UCSD-AML1 (cell line): ENCODE results near the gene TTLL11.

Experiments
- DNase-seq: peaks from one replicate; lab custom pipeline; 2025; ENCODE audit not compliant: unreplicated experiment; lab: John Stamatoyannopoulos, UW

The TTLL11 gene

DNA sequence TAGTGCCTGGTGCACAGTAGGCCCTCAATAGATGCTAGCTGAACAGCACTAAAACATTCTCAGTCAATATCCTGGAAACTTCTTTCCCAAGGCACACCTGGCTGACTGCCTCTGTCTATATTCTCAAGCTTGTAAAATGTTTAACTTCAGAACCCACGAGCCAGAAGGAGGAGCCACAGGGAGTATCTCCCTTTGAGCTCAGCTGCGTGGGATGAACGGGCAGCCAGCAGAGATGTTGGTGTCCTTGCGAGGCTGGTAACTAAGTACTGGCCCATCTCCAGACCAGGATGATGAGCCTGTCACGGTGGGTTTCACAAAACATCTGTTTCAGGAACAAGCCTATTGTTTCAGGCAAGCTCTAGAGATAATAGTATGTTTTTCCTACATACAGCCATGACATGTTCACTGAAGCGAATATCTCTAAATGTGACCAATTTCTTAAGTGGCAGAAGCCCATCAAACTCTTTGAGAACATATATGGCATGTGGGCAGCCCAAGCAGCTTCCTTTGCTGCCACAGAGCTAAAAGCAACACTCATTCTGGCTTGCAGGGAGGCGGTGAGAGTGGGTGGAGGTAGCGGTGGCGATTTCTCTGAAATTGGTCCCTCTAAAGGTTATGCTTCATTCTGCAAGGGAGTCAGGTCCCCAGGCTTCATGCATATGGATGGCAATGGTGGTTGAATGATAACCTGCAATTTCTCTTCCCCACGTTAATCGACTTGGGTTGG is 206.2 kb downstream of the TTLL11 start:
- DNase-seq: no peak

DNA sequence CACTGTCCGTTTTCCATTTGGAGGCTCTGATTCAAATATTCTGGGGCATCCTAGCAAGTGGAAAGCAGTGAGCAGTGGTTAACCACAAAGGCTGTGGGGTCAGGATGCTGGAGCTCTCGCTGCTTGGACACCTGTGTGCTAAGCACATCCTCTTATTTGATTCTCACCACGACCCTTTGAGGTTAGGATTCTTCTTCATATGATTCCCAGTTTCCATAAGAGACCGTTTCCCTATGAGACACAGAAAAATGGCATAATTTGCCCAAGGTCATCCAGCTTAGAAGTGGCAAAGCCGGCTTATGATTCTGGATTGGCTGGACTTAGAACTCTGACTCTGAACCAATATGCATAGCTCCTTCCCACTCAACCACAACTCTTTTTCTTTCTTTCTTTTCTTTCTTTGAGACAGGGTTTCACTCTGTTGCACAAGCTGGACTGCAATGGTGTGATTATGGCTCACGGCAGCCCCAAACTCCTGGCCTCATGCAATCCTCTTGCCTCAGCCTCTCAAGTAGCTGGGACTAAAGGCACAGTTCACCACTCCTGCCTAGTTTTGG is 207.7 kb downstream of the TTLL11 start:
- no peak for DNase-seq

DNA sequence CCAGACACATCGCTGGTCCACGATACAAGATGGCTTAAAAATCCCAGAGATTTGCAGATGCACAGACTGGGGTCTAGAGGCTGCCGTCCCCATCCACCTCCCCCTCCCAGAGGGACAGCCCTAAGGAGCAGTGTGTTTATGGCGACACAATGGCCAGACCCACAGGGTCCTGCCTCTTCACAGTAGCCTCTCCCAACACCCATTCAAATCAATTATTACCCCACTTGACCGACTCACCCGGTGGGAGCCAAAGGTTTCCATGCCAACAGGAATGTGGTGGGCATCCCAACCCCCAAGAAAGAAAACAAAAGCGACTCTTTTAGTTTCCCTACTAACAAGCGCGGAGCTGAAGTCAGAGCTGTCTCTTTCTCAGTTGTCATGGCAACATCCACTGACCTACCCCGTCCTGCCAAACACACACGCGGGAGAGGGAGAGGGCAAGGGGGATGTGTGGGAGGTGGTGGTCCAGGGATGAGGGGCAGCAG is 209.0 kb downstream of the TTLL11 start:
- no peak for DNase-seq

DNA sequence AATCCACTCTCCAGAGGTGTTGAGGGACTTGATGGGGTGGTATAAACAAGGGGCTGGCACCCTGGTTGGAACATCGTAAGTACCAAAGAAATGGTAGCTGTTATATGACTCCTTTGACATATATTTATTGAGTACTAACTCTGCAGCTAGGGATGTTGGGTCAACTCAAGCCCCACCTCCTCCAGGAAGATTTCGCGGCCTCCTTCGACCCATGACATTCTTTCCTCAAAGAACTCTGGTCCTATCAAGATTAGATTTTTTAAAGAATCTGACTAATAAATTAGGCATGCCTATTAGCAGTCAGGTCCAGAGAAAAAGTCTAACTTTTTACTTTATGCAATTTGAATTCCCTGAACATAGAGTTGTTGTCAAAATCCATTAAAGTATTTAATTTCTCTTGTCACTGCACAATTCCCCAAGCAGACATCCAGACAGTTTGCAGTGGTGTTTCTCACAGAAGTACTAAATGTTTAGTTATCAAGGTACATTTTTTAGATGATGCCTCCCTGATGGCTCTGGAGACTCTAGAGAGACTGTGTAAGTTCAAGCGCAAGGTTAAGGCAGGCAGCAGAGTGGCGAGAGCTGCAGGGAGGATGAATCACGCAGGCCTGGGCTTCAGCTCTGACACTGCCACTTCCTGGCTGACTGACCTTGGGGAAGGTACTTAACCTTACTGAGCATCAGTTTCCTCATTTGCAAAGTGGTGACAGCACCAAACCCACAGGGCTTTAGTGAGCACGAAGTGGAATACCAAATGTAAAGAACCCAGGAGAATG is 209.6 kb downstream of the TTLL11 start:
- no peak for DNase-seq

DNA sequence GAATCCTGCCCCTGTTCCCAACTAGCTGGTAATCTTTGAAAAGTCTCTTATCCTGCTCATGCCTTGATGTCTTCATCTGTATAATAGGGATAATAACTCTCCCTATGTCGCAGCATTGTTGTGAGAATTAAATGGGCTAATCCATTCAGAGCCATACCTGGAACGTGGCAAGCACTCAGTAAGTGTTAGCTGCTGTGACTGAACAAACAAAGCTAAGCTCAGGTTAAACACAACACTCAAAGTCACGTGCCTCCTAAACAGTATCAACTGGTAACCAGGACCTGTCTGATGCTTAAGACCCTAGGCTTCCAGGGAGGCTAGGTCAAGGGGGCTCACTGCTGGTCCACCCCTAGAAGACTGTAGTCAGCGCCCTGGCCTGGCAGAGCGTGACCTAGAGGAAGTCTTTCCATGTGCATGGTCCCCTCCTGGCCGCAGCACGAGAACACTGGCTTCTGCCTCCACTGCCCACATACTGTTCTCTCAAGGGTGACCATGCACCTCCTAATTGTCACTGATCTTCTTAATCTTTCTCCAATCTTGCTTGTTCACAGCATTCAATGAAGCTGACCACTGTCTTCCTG is 211.1 kb downstream of the TTLL11 start:
- DNase-seq: no peak

DNA sequence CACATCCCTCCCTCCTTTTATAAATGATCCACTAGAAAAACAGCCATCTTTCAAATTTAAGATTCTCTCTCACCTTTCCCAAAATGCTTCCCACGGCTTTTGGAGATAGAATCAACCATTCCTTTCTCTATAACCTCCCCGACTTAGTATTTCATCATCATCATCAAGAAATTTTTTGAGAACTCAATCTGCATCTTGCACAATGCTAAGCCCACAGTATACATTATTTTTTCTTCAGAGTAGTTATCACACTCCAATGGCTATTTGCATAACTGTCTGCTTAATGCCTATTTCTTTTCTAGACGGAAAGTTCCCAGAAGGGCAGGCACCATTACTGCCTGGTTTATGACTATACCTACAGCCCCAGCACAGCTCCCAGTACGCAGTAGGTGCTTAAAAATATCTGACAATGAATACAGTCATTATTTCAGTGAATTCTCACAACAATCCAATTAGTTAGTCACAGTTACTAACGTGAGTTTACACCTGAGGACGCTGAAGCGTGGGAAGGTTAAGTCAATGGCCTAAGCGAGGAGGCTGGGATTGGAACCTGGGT is 212.7 kb downstream of the TTLL11 start:
- no peak for DNase-seq

DNA sequence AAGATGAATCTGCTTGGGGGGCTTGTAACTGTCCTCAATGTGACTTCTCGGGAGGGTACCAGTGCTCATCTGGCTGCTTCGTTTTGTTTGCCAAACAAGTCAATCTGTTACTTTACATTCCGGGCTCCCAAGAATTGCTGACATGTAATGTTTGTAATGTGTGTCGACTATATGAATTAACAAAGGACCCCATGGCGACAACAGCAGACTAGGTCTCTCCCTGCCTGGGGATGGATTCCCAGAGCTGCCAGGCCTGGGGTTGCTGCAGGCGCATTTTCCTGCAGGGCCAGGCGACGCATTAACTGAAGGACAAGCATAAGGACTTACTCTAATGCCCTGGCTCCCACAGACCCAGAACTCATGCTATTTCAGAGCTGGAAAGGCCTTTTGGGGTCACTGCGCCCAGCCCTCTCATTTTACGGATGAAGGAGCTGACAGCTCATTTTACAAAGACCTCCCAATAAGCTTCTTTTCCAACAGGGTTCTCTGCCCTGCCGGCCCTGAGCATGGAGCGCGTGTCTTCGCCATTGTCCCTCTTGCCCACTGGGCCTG is 214.8 kb downstream of the TTLL11 start:
- DNase-seq: no peak

DNA sequence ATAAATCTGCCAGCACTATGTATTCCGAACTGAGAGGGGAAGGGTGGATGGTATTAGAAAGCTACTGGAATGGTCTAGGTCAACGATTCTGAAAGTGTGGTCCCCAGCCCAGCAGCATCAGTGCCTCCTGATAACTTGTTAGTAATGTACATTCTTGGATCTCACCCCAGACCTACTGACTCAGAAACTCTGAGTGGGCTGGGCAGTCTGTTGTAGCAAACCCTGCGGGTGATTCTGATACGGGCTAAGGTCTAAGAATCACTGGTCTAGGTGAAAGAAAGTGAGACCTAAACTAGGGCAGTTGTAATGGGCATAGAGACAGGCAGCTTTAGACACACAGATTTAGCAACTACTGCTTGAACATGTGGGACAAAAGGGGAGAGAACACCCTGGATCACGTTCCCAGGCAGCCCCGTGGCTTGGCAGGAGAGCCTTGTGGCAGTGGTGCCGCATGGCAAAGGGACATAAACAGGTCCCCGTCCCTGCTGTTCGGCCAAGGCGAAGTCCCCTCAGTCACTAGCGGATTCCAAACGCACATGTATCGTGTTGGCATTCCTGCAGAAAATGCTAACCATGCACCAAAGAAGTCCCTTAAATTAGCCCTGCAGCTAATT is 216.3 kb downstream of the TTLL11 start:
- DNase-seq: no peak

DNA sequence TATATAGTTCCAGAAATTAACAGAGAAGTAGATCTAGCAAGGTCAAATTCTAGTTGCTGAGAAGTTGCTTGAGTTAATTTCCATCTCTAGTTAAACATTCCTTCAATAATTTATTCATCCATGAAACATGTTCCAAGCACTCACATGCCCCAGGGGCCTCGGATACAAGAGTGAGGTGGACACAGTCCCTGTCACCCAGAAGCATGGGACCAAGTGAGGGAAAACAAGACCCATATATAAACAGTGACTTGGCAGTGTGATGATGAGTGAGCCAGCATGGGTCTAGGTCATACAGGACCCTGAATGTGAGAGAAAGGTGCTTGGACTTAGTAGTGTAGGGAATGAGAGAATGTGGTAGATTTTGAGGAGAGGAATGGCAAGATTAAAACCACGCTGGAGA is 216.9 kb downstream of the TTLL11 start:
- no peak for DNase-seq

DNA sequence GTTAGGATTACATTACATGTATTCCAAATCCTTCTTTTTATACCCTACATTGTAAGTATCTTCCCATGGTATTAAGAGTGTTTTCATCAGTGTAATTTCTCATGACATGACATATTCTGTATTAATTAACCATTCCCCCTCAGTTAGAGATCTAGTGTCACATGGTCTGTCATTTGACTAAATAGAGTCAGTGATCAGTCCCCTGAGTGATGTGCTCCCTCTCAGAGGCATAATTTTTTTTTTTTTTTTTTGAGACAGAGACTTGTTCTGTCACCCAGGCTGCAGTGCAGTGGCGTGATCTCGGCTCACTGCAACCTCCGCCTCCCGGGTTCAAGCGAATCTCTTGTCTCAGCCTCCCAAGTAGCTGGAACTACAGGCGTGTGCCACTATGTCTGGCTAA is 218.6 kb downstream of the TTLL11 start:
- no peak for DNase-seq

DNA sequence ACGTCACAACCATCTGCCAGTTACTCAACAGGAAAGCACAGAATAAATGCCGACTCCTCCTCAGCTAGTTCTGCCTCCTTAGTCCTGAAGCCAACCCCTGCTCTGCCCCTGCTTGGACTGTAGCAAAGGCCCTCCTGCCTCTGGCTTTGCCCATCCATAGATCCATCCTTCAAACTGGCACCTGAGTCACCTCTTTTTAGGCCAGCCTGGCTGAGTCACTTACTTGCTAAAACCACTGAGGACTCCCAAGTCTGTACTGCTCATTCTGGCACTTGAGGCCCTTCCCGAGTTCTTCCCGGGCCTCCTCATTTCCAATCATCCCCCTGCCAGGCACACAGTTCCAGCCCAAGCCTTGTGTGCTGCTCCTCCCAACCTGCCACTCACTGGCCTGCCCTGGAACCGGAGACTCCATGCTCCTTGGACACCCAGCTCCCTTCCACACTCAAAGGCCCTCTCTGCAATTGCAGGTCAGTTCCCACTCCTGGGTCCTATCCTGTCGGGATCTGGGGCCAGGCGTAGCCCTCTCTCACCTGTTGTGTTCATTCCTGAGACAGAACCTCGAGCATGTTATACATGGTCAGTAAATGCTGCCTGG is 221.6 kb downstream of the TTLL11 start:
- DNase-seq: no peak

DNA sequence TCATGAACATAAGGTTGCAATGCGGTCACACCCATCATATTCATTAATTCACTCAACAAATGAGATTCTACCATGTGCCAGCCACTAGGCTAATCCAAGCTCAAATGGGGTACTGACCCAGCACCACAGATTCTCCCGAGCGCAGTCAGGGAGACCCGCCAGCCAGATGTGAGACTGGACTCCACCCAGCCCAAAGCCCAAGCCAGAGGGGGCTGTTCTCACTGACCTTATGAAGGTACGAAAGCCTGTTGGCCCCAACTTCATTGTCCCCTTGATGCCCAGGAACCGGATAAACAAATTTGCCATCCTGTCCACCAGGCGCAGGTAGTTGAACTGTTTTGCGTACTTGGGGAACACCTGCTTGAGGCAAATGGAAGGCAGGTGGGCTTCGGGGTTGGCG is 222.8 kb downstream of the TTLL11 start:
- DNase-seq: no peak

DNA sequence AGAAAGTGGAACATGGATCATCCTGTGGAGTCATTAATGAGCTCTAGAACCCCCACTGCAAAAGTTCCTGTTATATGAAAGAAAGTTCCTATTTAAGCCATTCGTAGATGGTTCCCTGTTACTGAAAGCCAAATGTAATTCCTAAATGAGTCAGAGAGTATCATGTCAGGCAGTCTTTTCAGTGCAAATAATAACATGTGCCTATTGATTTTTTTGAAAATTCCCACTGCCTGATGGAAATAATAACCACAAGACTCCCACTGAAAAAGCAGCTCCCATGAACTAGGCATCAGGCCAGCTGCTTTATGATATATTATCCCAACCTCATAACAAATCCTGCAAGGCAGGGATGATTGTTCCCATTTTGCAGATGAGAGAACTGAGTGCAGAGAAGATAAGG is 224.5 kb downstream of the TTLL11 start:
- DNase-seq: no peak

DNA sequence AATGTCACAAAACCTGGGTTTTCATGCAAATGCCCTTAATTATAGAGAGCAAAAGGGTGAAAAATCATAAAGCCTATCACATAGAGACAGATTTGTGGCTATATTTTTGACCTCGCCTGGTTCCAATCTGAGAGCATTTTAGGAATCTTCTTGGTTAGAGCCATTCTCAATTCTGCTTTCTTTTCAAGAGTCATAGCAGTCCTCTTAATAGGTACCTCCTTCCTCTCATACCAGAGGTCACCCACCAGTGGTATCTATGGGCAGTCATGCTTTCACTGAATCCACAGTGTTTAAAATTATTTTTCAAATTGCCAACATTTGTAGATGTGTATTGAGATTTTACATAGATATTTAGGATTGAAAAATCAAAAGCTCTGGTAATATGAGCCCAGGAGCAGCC is 226.2 kb downstream of the TTLL11 start:
- no peak for DNase-seq

DNA sequence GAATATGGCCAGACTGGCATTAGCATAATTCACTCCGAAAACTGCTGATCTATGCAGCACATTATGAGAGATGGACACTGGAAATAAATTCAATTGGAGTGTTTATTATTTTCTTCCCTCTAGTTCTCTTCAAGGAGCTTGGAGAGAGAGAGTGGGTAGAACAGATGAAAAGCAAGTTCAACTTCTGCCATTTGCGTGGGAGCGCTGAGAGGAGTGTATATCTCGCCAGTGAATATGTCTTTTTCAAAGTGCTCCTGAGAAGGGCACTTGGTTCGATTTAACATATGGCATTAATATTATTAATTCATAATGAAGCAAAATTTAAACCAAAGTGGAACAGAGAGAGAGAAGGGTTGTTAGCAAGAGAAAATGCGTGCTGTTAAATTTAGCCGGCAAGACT is 227.2 kb downstream of the TTLL11 start:
- DNase-seq: no peak

DNA sequence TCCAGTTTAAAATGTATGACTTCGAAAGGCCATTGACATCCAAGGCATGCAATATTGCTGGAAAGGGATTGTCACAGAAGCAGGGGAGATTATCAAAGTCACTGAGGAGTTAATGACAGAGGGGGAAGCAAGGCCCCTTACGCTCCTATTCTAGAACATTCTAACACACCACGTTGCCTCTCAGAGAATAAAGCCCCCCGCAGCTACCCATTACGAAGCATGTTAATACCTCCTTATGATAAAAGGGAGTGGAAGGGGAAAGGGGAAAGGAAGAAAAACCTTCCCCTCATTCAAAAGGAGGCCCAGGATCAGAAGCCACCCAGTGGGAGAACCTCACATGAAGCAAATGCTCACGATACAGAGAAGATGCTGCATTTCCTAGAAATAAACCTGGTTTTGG is 228.0 kb downstream of the TTLL11 start:
- no peak for DNase-seq

DNA sequence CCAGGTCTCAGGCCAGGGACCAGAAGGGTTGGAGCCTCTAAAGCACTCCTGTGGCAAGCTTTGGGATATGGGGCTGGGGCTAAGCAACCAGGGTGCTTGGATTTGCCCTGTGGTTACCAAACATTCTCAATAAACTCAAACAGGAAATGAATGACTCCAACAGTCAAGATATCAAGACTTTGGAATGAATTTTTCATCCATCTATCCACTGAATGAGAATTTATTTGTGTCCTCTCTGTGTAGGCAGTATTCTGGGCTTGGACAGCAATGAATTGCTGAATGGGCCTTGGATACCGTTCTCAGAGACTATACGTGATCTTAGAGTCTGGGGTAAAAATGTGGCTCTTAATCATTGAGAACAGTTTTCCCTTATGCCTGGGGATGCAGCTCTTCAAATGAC is 229.2 kb downstream of the TTLL11 start:
- DNase-seq: no peak

DNA sequence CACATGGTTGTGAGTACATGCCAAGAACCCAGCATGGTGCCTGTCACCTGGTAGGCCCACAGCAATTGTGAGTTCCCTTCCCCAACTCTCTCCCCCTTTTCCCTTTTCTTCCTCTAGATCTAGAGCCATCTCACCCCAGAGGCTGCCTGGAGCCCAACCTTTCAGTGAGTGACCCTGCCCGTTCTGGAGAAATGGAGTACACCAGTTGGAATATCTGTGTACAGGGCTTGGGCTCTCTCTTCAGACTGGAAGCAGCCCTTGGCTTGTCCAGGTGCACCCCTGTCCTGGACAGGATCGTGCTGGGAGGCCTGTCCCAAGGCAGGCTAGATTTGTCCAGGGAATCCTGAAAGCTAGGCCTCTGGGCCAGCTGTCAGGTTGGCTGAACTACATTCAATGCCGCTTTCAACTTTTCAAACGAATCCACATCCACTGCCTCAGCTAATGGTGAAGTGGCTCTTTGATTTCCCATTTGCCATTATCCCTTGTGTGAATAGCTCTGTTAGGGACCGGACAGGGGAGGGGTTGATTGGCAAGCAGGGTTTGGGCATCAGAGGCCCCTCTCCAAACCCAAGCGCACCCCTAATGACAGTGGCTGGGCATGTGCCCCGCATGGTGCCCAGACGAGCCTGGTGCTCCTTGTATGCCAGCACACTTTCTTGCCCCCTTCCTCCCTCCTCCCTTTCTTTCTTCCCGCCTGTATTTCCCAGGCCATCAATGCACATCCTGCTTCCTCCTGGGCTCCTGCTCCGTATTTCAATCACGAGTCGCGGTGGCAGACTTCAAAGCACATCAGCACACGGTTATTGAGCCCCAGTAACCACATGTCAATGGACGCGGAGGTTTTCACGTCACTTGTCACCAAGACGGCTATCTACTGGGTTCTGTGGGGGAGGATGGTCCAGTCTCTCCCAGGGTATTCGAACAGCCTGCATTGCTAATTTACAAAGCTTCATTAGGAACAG is 230.5 kb downstream of the TTLL11 start:
- DNase-seq: no peak

DNA sequence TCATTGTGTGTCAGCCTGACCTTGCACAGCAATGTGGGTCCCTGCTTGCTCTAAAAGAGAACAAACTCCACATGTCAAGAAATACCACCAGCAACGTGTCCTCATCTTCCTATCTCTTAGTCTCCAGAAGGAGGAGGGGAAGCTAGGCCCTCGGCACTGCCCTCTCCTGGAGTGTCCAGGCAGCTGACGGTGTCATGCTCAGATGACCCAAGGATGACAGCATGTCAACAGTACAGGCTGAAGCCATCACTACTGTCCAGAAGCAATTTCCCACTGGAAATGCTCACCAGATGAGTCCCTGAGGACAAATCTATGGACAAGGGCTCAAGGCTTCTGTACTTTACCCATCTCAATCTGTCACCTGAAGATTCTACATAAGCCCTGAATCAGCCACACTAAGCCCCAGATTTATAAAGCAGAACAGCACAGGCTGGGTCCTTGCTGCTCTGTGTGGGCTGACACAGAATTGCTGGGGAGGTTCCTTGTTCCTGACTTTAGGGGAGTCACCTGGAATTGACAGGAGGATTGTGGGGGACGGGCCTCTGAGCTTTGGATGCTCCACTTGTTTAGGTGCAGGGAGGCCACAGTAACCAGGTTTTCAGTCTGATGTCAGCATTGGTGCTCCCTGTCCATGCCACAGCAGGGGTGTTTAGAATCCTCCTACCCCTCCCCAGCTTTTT is 231.5 kb downstream of the TTLL11 start:
- DNase-seq: peak; percentile 37
